GM19463 (cell line): Measurements from ENCODE around the gene ACOT11.
"Not testable (repeated sequence)": the region's sequence is repeated elsewhere in the genome, so short reads cannot be mapped to it uniquely, and the experiment has no call there.

ENCODE experiments used
- ATAC-seq: cut with Tn5 transposase; IDR thresholded peaks from one replicate; pipeline ENCODE4 v1.9.1; 2021; ENCODE audit warnings: mild to moderate bottlenecking, moderate library complexity; ENCODE audit not compliant: unreplicated experiment

Gene ACOT11

GRCh38 chr1:54547601-54548388 is at the start of gene ACOT11:
Gene ACOT11 (plus strand): TSS chr1:54548228. CDS start chr1:54548310, 82 bp downstream.
- ATAC-seq = no peak

- no peak for ATAC-seq
These were observed 49.5 kb upstream of the ACOT11 start for GRCh38 chr1:54498383-54499096.

GRCh38 chr1:54499097-54499359 is 49.0 kb upstream of the ACOT11 start:
- no peak for ATAC-seq

GRCh38 chr1:54499360-54500106 is 48.5 kb upstream of the ACOT11 start:
- no peak for ATAC-seq

GRCh38 chr1:54500107-54500431 is 48.0 kb upstream of the ACOT11 start:
- ATAC-seq = no peak

- no peak for ATAC-seq
These were observed 46.2 kb upstream of the ACOT11 start for GRCh38 chr1:54501849-54502248.

- no peak for ATAC-seq
These were observed 45.7 kb upstream of the ACOT11 start for GRCh38 chr1:54502342-54502741.

GRCh38 chr1:54506594-54506993 is 41.4 kb upstream of the ACOT11 start:
- no peak for ATAC-seq

- no peak for ATAC-seq
These were observed 40.8 kb upstream of the ACOT11 start for GRCh38 chr1:54507033-54507870.

- ATAC-seq = no peak
These were observed 37.2 kb upstream of the ACOT11 start for GRCh38 chr1:54510715-54511270.

- not testable (repeated sequence) for ATAC-seq
These were observed 34.0 kb upstream of the ACOT11 start for GRCh38 chr1:54513921-54514580.

- ATAC-seq = no peak
These were observed 31.6 kb upstream of the ACOT11 start for GRCh38 chr1:54516249-54516920.

GRCh38 chr1:54517496-54517895 is 30.5 kb upstream of the ACOT11 start:
- ATAC-seq = no peak

- no peak for ATAC-seq
These were observed 29.5 kb upstream of the ACOT11 start for GRCh38 chr1:54518489-54518888.

- no peak for ATAC-seq
These were observed 28.3 kb upstream of the ACOT11 start for GRCh38 chr1:54519709-54520108.

GRCh38 chr1:54520631-54521321 is 27.3 kb upstream of the ACOT11 start:
- no peak for ATAC-seq

- ATAC-seq = not testable (repeated sequence)
These were observed 21.5 kb upstream of the ACOT11 start for GRCh38 chr1:54526565-54526964.

GRCh38 chr1:54528613-54529012 is 19.4 kb upstream of the ACOT11 start:
- ATAC-seq = no peak

GRCh38 chr1:54532033-54532432 is 16.0 kb upstream of the ACOT11 start:
- no peak for ATAC-seq
